Endothelial cell of umbilical vein (primary cell): Measurements from ENCODE around the gene C16orf89. TPM values are rescaled to one million over a fixed set of nuclear protein-coding genes. Genes with fewer than 3 reads are reported as not detected.
A peak's percentile ranks its signal among the peaks of the same experiment; 100 is the strongest.

Source experiments
- BruUV-seq: library from RNA; stranded (reverse); fragments of 400-500 nt; replicated peaks from 2 replicates; lab custom pipeline; 2021; lab: Mats Ljungman, UMichigan
- CTCF ChIA-PET: fragments of 300-600, 350-600 bp; sonication (Branson Sonifier 250); formaldehyde crosslinking; loops from one replicate; lab custom pipeline; 2021; ENCODE audit warnings: antibody characterized with exemption, inconsistent platforms; lab: Charles Lee
- POLR2A ChIA-PET: fragments of 300-600, 350-600 bp; sonication (Branson Sonifier 250); formaldehyde crosslinking; loops from one replicate; lab custom pipeline; 2021; ENCODE audit warnings: antibody characterized with exemption, inconsistent platforms; lab: Charles Lee
- DNase-seq: peaks from one replicate; pipeline ENCODE4 v3.0.0-alpha.2; 2011; ENCODE audit warnings: low read depth, low spot score
- FAIRE-seq: peaks from 2 replicates; lab custom pipeline; 2011; peaks lifted over from hg19 to GRCh38; lab: Jason Lieb, UNC
- H2AFZ ChIP-seq: 2 replicates; pipeline ENCODE4 v1.6.0; 2012; ENCODE audit warnings: low read depth, low read length, control low read depth, inconsistent platforms
- H3K27ac ChIP-seq: 2 replicates; pipeline ENCODE4 v1.5.1; 2011; ENCODE audit warnings: low read depth, mild to moderate bottlenecking, control low read depth, low read length, moderate library complexity; ENCODE audit not compliant: insufficient read depth
- H3K27me3 ChIP-seq, 2 experiments: 2 replicates each; pipeline versions ENCODE4 v1.6.0 to v1.6.1; 2011; ENCODE audit warnings: low read length in 2 of 2, mixed read lengths in 1 of 2; ENCODE audit not compliant: control insufficient read depth in 2 of 2, insufficient read depth in 2 of 2
- H3K36me3 ChIP-seq, 2 experiments: 2 replicates in 1 of 2; 3 replicates in 1 of 2; pipeline ENCODE4 v1.5.1; 2011; ENCODE audit warnings: low read length in 2 of 2, mild to moderate bottlenecking in 1 of 2, moderate library complexity in 1 of 2; ENCODE audit not compliant: control insufficient read depth in 2 of 2, insufficient read depth in 2 of 2; ENCODE audit errors: extremely low read depth in 1 of 2
- H3K4me1 ChIP-seq: 3 replicates; pipeline ENCODE4 v1.5.1; 2011; ENCODE audit warnings: mild to moderate bottlenecking, low read length; ENCODE audit not compliant: control insufficient read depth, insufficient read depth; ENCODE audit errors: extremely low read depth
- H3K4me2 ChIP-seq: 2 replicates; pipeline ENCODE4 v1.6.1; 2011; ENCODE audit warnings: low read length, control low read depth, mixed read lengths; ENCODE audit not compliant: insufficient read depth
- H3K4me3 ChIP-seq, 3 experiments: fragments of 200-600 bp in 1 of 3; sonication (generic), shearing (Covaris generic) in 1 of 3; replicated peaks in 1 of 3; 2 replicates each; pipeline ENCODE4 v1.5.1; 2011 to 2016; ENCODE audit warnings: control low read depth in 3 of 3, low read length in 3 of 3, mild to moderate bottlenecking in 2 of 3, inconsistent platforms in 1 of 3, low read depth in 1 of 3, moderate library complexity in 1 of 3; ENCODE audit not compliant: insufficient read depth in 1 of 3
- H3K79me2 ChIP-seq: 2 replicates; pipeline ENCODE4 v1.6.0; 2012; ENCODE audit warnings: low read length, inconsistent platforms; ENCODE audit not compliant: control insufficient read depth, insufficient read depth
- H3K9ac ChIP-seq: replicated peaks from 2 replicates; pipeline ENCODE3; 2011; ENCODE audit warnings: low read length, control low read depth; ENCODE audit not compliant: insufficient read depth; ENCODE audit errors: extremely low read depth
- H3K9me1 ChIP-seq: replicated peaks from 3 replicates; pipeline ENCODE4 v1.6.0; 2011; ENCODE audit warnings: mild to moderate bottlenecking, low read length; ENCODE audit not compliant: control insufficient read depth, insufficient read depth; ENCODE audit errors: extremely low read depth
- H3K9me3 ChIP-seq: replicated peaks from 2 replicates; pipeline ENCODE4 v1.5.1; 2012; ENCODE audit warnings: low read length, inconsistent platforms; ENCODE audit not compliant: control insufficient read depth, insufficient read depth
- H4K20me1 ChIP-seq: replicated peaks from 2 replicates; pipeline ENCODE3; 2011; ENCODE audit warnings: mild to moderate bottlenecking, low read length; ENCODE audit not compliant: control insufficient read depth, insufficient read depth; ENCODE audit errors: extremely low read depth
- EZH2 ChIP-seq: IDR thresholded peaks from 2 replicates; pipeline ENCODE4 v1.6.1; 2012; ENCODE audit warnings: borderline replicate concordance, low read depth, mild to moderate bottlenecking, moderate library complexity, low read length, inconsistent platforms; ENCODE audit not compliant: severe bottlenecking
- FOS ChIP-seq: IDR thresholded peaks from 2 replicates; pipeline ENCODE4 v1.6.1; 2011; ENCODE audit warnings: mild to moderate bottlenecking, low read length, moderate library complexity, borderline replicate concordance; ENCODE audit not compliant: insufficient read depth
- GATA2 ChIP-seq: IDR thresholded peaks from 2 replicates; pipeline ENCODE4 v1.7.0; 2011; ENCODE audit warnings: low read depth, mild to moderate bottlenecking, moderate library complexity, mixed read lengths, low read length; ENCODE audit not compliant: insufficient read length, insufficient read depth
- JUN ChIP-seq: IDR thresholded peaks from 2 replicates; pipeline ENCODE4 v1.6.1; 2011; ENCODE audit warnings: borderline replicate concordance, low read depth; ENCODE audit not compliant: insufficient read length, insufficient read depth
- MYC ChIP-seq: IDR thresholded peaks from one replicate; pipeline ENCODE4 v1.6.1; 2011; ENCODE audit warnings: mild to moderate bottlenecking, low read depth, low read length
- POLR2A ChIP-seq: IDR thresholded peaks from 2 replicates; pipeline ENCODE4 v1.6.1; 2012; ENCODE audit warnings: low read depth, mild to moderate bottlenecking, control low read depth, low read length
- POLR2AphosphoS5 ChIP-seq: IDR thresholded peaks from 2 replicates; pipeline ENCODE4 v1.6.1; 2012; ENCODE audit warnings: low read depth, mild to moderate bottlenecking, control low read depth, low read length, moderate library complexity; ENCODE audit not compliant: insufficient read depth
- dilution Hi-C: fragments of 300-500 bp; cut with MboI; formaldehyde crosslinking; loops from one replicate; pipeline ENCODE4 v1.15.0; 2019; ENCODE audit warnings: low sequenced_read_pairs; ENCODE audit not compliant: extremely low pct_ligation_motif_present
- intact Hi-C: fragments of 100-400 bp; cut with micrococcal nuclease; formaldehyde crosslinking; loops from one replicate; pipeline ENCODE4 v1.10.0; 2022
- polyA plus RNA-seq, 4 experiments: library from polyadenylated mRNA; depleted of rRNA in 3 of 4; stranded (reverse) in 3 of 4; unstranded in 1 of 4; fragments of >200 nt; gene quantifications; 2 replicates each; pipeline versions ENCODE4 v1.2.1 to v1.2.3, GENCODE V29; 2011 to 2012; ENCODE audit warnings: missing spikeins in 1 of 4
- total RNA-seq: library from RNA; stranded (reverse); gene quantifications from 2 replicates; pipeline ENCODE4 v1.2.3, GENCODE V29; 2021
- TF ChIP-seq, protein P1 (sequence below): IDR thresholded peaks from 2 replicates; pipeline ENCODE4 v1.6.1; 2011; ENCODE audit not compliant: insufficient read depth, insufficient read length
- TF ChIP-seq, protein P2 (sequence below), 2 donors: IDR thresholded peaks; 1 replicate in 1 of 2; 2 replicates in 1 of 2; pipeline ENCODE4 v1.5.1; 2011; ENCODE audit warnings: low read length in 2 of 2, mild to moderate bottlenecking in 2 of 2, moderate library complexity in 2 of 2, control low read depth in 1 of 2, inconsistent platforms in 1 of 2, low read depth in 1 of 2; ENCODE audit not compliant: insufficient read depth in 1 of 2; ENCODE audit errors: extremely low read depth in 1 of 2

Gene C16orf89
- total and polyA plus RNA-seq, 2 donors (not counting 3 experiments of a cell fraction or from before 2014, with no cell fraction given): not detected

DNA sequence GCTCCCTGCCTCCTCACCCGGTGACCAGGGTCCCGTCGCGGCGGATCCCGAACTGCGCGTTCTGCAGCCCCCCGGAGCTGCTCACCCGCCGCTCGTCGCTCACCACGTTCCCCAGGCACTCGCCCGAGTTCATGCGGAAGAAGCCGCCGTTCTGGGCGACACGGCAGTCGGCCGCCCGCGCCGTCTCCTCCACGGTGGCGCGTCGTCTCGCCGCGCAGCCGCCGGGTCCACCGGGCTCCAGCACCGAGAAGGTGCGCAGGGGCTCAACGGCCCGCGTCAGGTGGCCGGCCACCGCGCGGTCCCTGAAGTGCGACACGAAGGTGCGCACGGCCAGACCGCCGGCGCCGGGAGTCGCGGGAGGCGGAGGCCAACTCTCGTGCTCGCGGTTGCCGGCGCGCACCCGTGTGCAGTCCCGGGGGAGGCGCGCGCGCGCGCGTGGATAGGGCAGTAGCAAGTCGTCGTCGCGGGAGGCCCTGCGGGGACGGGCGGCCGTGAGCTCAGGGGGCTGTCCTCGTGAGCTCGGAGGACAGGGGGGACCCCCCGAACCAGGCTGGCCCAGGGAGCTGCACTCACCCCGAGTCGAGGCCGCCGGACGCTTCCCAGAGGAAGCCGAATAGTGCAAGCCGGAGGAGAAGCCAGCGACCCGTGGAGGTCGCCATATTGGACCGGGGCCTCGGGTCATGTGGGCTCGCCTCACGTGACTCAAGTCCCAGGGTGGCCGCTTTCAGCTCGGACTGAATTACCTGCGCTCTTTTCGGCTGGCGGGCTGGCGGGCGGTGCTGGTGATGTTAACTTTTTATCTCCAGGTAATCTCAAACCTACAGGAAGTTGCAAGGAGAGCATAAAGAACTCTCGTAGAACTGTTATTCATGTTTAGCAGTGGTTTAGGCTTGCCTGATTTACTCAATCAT is 32.2 kb downstream of the C16orf89 start, which contains the start of gene NAGPA:
Gene NAGPA (minus strand): TSS at position 680 of the 911 bp plus-strand sequence. CDS start 21 bp downstream, at position 659.
- ChIA-PET POLR2A (interaction anchor here (0.6 to 0.7 kb wide), 3 partner anchors 13 to 65 kb away, joined by 3 to 5 read pairs (median 4); no protein-coding TSS in a partner anchor), CTCF (interaction anchor here (1.1 to 2.0 kb wide), 3 partner anchors 9 to 51 kb away, joined by 3 to 11 read pairs (median 3); no protein-coding TSS in a partner anchor)
- peaks cover 12% of the 10 kb centered on the region for H3K4me1 ChIP-seq
- BruUV-seq: TSS peak; percentile 55
- no peaks in the 10 kb centered on the region for H3K9me3 ChIP-seq
- H3K36me3 ChIP-seq: no peaks in the 10 kb centered on the region
- dilution Hi-C loops: no loop called here
- H3K9ac ChIP-seq: peak within 1 kb of the TSS; percentile 72
- H3K27me3 ChIP-seq: no peaks in the 10 kb centered on the region
- no peaks in the 10 kb centered on the region for H3K9me1 ChIP-seq
- H3K27ac ChIP-seq: peak within 1 kb of the TSS; percentile 28
- peak within 1 kb of the TSS; percentile 47 to 86 (median 83) for H3K4me3 ChIP-seq
- no peaks in the 10 kb centered on the region for H4K20me1 ChIP-seq
- peak within 1 kb of the TSS; percentile 100 for H3K4me2 ChIP-seq
- DNase-seq (peak; percentile 81), FAIRE-seq (peak; percentile 81)
- H3K79me2 ChIP-seq: no peaks in the 10 kb centered on the region
- intact Hi-C loops: loop anchor here (2.0 to 5.0 kb wide), 2 partner anchors 63 to 76 kb away; partner anchors contain the start of genes EEF2KMT and SEC14L5
- TF ChIP-seq GATA2 (no peak), EZH2 (no peak), FOS (no peak), POLR2A (peak; percentile 82), JUN (no peak), MYC (no peak), POLR2AphosphoS5 (peak; percentile 86)
- TF ChIP-seq, protein P1, sequence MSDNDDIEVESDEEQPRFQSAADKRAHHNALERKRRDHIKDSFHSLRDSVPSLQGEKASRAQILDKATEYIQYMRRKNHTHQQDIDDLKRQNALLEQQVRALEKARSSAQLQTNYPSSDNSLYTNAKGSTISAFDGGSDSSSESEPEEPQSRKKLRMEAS: peak; percentile 93
- TF ChIP-seq, protein P2, sequence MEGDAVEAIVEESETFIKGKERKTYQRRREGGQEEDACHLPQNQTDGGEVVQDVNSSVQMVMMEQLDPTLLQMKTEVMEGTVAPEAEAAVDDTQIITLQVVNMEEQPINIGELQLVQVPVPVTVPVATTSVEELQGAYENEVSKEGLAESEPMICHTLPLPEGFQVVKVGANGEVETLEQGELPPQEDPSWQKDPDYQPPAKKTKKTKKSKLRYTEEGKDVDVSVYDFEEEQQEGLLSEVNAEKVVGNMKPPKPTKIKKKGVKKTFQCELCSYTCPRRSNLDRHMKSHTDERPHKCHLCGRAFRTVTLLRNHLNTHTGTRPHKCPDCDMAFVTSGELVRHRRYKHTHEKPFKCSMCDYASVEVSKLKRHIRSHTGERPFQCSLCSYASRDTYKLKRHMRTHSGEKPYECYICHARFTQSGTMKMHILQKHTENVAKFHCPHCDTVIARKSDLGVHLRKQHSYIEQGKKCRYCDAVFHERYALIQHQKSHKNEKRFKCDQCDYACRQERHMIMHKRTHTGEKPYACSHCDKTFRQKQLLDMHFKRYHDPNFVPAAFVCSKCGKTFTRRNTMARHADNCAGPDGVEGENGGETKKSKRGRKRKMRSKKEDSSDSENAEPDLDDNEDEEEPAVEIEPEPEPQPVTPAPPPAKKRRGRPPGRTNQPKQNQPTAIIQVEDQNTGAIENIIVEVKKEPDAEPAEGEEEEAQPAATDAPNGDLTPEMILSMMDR (IDR thresholded peaks at IDR 0.05; ENCODE audit: extremely low read depth in 1 of 2, insufficient read depth in 1 of 2, low read depth in 1 of 2, low read length in 2 of 2): no peak
- peak within 1 kb of the TSS; percentile 99 for H2AFZ ChIP-seq
